Activated CD8-positive, alpha-beta memory T cell treated with anti-CD3 and anti-CD28 coated beads, Interleukin-2, amount 50 U/mL, for 4 hours (primary cell): ENCODE results near the gene NUP93.
"Not testable (repeated sequence)": the region's sequence is repeated elsewhere in the genome, so short reads cannot be mapped to it uniquely, and the experiment has no call there.

Experiments used
- DNase-seq: peaks from one replicate; pipeline ENCODE4 v3.0.0-alpha.2; 2020

Gene NUP93

DNA sequence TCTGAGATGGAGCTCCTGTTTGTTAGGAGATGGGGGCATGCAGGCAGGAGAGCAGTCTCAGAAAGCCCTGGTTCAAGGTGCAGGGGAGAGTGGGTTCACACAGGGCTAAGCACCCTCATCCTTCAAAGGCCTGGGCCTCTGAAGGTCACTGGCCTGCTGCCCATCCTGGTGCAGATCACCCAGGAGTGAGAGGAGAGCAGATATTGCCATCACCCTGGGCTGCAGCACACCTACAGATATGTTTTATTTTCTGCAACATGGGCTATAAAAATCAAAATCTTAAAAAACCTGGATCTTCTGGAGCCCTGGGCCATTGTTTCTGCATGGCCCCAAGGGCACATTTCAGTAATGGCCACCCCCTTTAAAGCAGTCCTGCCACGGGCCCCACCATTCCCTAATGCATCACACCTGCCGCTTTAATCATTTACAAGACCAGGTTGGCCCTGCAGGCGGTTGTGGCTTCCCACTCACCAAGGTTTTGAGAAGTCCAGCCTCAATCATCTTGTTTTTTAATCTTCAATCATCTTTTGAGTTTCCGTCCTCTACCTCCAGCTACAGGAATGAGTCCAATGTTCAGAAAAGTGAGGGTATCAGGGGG lies 20.4 kb upstream of the NUP93 start:
- DNase-seq = no peak

DNA sequence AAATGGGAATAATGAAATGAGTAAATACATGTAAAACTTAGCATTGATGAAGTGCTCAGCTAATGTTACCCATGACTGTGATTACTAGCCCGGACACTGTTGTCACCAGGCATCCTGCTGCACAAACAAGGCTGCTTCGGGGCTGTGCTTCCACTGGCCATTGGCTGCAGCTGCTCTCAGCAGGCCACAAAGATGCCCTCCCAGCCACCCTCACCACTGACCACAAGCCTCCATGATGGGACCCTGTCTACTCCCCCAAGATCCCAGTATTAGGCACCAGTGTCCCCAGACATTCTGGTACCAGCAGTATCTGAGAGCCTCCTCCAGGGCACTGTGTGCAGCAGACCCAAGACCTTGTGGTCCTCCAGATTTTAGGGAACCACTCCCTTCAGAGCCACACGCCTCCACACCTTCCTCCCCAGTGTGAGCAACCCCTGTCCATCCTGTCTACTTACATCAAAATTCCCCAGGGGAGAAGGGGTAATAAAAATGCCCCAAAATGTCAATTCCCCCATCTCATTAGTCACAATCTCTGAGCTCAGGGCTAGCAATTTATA lies 19.7 kb upstream of the NUP93 start:
- DNase-seq = no peak

GRCh38 chr16:56711862-56712261 lies 18.1 kb upstream of the NUP93 start:
- DNase-seq = no peak

DNA sequence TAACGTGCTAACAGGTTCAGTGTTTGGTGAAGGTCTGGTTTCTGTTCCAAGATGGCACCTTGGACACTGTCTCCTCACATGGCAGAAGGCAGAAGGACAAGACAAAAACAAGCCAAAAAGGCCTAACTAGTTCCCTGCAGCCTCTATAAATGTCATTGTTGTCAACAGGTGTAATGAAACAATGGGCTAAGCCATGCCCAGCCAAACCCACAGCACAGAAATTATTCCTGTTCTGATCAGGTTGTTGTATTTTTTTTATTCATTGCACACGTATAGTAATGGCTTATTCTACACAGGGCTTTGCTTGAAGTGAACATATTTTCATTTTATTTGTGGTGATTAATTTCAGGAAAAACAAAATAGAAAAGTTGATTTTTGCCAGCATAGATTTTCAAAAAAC lies 16.1 kb upstream of the NUP93 start:
- DNase-seq = no peak

DNA sequence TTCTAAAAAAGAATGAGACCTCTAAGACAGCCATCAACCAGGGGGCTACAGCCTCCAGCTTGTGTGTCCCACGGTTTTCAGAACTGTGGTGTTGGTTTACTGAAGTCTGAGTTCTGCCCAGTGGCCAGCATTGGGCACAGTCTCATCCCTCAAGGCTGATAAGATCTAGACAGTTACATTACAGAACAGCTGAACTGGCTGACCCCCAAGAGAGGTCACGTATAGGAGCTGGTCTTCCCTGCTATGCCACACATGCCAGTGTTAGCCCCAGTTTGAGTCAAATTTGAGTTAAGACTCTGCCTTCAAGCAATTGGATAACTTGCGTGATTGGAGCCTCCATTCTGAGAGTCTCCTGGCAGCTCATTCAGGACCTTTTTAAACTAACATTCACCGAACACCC lies 14.8 kb upstream of the NUP93 start:
- no peak for DNase-seq

GRCh38 chr16:56716761-56717160 lies 13.2 kb upstream of the NUP93 start:
- no peak for DNase-seq

GRCh38 chr16:56717532-56717931 lies 12.4 kb upstream of the NUP93 start:
- not testable (repeated sequence) for DNase-seq

DNA sequence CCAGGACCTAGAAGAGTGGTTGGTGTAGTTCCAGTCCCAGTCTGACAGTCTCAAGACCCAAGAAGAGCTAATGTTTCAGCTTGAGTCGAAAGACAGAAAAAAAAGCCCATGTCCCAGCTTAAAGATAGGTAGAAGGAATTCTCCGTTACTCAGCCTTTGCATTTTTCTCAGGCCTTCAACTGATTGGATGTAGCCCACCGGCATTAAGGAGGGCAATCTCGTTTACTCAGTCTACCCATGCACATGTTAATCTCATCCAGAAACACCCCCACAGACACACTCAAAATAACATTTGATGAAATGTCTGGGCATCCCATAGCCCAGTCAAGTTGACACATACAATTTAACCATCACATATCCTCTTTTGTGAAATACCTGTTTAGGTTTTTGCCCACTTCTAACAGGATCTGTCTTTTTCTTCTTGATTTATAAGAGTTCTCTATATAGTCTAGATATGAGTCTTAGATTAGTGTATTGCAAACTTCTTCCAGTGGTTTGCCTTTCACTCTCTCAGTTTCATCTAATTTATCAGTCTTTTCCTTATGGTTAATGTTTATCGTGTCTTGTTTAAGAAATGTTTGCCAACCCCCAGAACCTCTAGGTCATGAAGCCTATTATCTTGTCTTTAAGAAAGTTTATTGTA lies 7.6 kb upstream of the NUP93 start:
- DNase-seq = no peak

DNA sequence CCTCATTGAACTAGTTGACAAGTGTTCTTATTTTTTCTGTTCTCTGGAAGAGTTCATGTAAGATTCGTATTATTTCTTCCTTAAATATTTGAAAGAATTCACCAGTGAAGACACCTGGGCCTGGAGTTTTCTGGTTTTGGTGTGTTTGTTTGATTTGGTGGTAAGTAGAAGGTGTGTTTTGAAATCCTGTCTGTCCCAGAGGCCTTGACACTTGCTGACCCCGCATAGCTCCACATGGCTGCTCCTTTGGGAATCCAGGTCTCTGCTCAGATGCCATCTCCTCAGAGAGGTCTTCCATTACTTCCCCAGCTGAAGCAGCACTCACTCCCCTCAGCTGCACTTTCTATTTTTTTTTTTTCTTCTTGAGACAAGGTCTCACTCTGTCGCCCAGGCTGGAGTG lies 5.7 kb upstream of the NUP93 start:
- DNase-seq = no peak

GRCh38 chr16:56726283-56726682 lies 3.6 kb upstream of the NUP93 start:
- no peak for DNase-seq

DNA sequence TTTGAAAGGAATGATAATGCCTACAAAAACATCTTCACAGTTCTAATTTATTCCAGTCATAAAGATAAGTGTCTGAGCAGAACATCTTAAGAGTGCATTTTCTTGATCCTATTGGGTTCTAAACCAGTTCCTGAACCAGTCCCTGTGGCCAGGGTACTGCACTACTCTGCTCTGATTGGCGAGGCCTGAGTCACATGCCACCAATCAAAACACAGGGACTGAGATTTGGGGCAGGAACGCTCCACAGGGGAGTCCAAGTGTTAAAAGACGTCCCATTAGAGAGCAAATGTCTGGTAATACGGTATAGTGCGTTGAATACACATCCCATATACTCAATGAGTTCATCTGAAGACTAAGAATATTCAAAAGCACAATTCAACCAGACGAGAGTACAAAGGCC lies 3.0 kb upstream of the NUP93 start:
- DNase-seq = no peak

DNA sequence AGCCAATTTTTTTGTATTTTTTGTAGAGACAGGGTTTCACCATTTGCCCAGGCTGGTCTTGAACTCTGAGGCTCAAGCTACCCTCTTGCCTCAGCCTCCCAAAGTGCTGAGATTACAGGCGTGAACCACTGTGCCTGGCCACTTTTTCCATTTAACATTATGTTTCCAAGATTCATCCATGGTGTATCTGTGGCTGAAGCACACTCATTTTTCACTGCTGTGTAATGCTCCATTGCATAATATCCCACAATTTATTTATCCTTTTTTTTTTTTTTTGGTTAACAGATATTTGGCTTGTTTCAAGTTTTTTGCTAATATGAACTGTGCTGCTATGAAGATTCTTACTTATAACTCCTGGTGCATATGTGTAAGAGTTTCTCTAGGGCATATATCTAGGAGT lies 1.9 kb upstream of the NUP93 start:
- no peak for DNase-seq

- no peak for DNase-seq
These were observed 772 bp upstream of the NUP93 start for GRCh38 chr16:56728980-56729734.

GRCh38 chr16:56732366-56732765 lies 2.4 kb downstream of the NUP93 start:
- DNase-seq = no peak

- no peak for DNase-seq
These were observed 2.9 kb downstream of the NUP93 start for GRCh38 chr16:56732832-56733231.

- no peak for DNase-seq
These were observed 4.5 kb downstream of the NUP93 start for GRCh38 chr16:56734429-56734828.

DNA sequence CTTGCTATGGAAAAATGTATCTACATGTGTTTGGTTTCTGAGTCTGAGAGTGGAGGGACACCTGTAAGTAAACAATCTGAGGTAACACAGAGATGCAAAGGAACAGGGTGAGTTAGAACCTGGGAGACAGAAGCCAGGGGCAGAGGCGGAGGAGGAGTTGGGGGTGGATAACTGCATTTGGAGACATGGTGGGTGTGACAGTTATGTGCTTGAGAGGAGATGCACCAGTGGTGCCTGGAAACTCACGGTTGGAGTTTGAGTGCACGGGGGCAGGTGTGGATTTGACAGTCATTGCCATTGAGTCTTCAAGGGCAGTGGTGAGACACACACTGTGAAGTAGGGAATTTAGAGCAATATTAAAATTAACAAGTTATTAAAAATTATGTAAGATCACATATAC lies 6.5 kb downstream of the NUP93 start:
- no peak for DNase-seq

DNA sequence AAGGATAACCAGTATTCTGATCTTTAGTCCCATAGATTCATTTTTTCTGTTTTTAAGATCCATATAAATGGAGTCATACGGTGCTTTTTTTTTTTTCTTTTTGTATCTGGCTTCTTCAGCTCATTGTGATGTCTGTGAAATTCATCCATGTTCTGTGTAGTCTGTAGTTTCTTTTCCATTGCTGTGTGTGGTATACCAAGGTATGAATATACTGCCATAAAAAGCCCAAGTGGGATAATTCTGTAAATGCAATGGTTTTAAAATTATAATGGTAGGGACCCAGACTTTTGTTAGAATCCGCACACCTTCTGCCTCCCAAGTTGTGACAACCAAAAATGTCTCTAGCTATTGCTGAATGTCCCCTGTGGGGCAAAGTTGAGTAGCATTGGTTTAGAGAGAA lies 7.6 kb downstream of the NUP93 start:
- no peak for DNase-seq

- no peak for DNase-seq
These were observed 8.3 kb downstream of the NUP93 start for GRCh38 chr16:56738221-56738620.

DNA sequence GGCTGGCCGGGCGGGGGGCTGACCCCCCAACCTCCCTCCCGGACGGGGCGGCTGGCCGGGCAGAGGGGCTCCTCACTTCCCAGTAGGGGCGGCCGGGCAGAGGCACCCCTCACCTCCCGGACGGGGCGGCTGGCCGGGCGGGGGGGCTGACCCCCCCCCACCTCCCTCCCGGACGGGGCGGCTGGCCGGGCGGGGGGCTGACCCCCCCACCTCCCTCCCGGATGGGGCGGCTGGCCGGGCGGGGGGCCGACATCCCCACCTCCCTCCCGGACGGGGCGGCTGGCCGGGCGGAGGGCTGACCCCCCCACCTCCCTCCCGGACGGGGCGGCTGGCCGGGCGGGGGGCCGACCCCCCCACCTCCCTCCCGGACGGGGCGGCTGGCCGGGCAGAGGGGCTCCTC lies 9.4 kb downstream of the NUP93 start:
- not testable (repeated sequence) for DNase-seq

GRCh38 chr16:56741399-56741798 lies 11.5 kb downstream of the NUP93 start:
- DNase-seq = no peak

- no peak for DNase-seq
These were observed 12.4 kb downstream of the NUP93 start for GRCh38 chr16:56742030-56742984.

- no peak for DNase-seq
These were observed 13.9 kb downstream of the NUP93 start for GRCh38 chr16:56743840-56744239.
